ENCODE results near the gene AOPEP. TPM values are rescaled to one million over a fixed set of nuclear protein-coding genes. Genes with fewer than 3 reads are reported as not detected.

The AOPEP gene
- total and polyA plus RNA-seq, 9 of the 15 experiments (the other 6 are each of a cell fraction or from before 2014, with no cell fraction given): 4.5 to 19.3 (median 13.5) TPM

- Histone ChIP-seq H3K4me1 (replicated peaks in 1 of 2; ENCODE audit: control insufficient read depth in 2 of 2, insufficient read depth in 2 of 2, low read length in 2 of 2) (peaks cover 0 to 10% of the 10 kb centered on the region in 2 experiments; a peak in 1 of 5 replicates), H3K36me3 (ENCODE audit: control insufficient read depth, insufficient read depth, low read length) (peaks cover 13% of the 10 kb centered on the region; the same call in 2 of the 3 replicates), H3K9ac (ENCODE audit: insufficient read depth in 1 of 2, low read depth in 2 of 2, low read length in 2 of 2) (no peak overlapping the region), H3K4me3 (no peak overlapping the region), H2AFZ (ENCODE audit: low read depth, low read length) (no peak overlapping the region), H3K9me3 (replicated peaks; ENCODE audit: control insufficient read depth, insufficient read depth, low read depth, low read length) (no peaks in the 10 kb centered on the region), H3K27me3 (ENCODE audit: control insufficient read depth in 2 of 2, insufficient read depth in 2 of 2, low read length in 2 of 2) (no peaks in the 10 kb centered on the region), H3K4me2 (ENCODE audit: insufficient read depth, low read length) (no peak overlapping the region), H4K20me1 (replicated peaks; ENCODE audit: control insufficient read depth, insufficient read depth, low read length) (no peaks in the 10 kb centered on the region), H3K27ac (ENCODE audit: extremely low read depth, low read depth, low read length) (no peak overlapping the region), H3K79me2 (ENCODE audit: control insufficient read depth, insufficient read depth, low read length) (no peaks in the 10 kb centered on the region), H3K9me1 (ENCODE audit: control insufficient read depth, insufficient read depth, low read length) (no peaks in the 10 kb centered on the region)
- no peak for TF ChIP-seq ZNF766 (CRISPR knock-in tag; conservative IDR thresholded peaks at IDR 0.05)
- no peak for TF ChIP-seq IFI16 (CRISPR knock-in tag; IDR thresholded peaks at IDR 0.05)
- no peak for TF ChIP-seq E2F3 (CRISPR knock-in tag; IDR thresholded peaks at IDR 0.05)
- TF ChIP-seq TCF7L2 (IDR thresholded peaks at IDR 0.05; ENCODE audit: low read depth, low read length): no peak
- no peak for TF ChIP-seq HMGN3 (IDR thresholded peaks at IDR 0.05; ENCODE audit: borderline replicate concordance, extremely low read depth, insufficient read length, low read depth, low read length)
- intact Hi-C loops (cut with micrococcal nuclease): no loop called here
- CTCF ChIA-PET (ENCODE audit: low intra/inter-chr PET ratio): no interaction called here
- FAIRE-seq (no peak), ATAC-seq (no peak), DNase-seq (ENCODE audit: extremely low read depth in 1 of 4, low spot score in 3 of 4) (no peak)
- POLR2A ChIA-PET: no interaction called here
- WGBS (ENCODE audit: insufficient coverage, low coverage, missing lambda C conversion rate): 91% methylated on average over 10 of the region's 10 CpGs
- BruUV-seq (replicated peaks): no TSS peak
- in situ Hi-C loops (cut with MboI): no loop called here
Observed at GRCh38 chr9:95079461-95079860, 353.0 kb downstream of the AOPEP start.

Measured in K562 (cell line).